ENCODE results near the gene NR4A1. TPM values are rescaled to one million over a fixed set of nuclear protein-coding genes. Genes with fewer than 3 reads are reported as not detected.

NR4A1 gene
- total RNA-seq, 1 experiment from 2014 or later, result 26.9 TPM

GRCh38 chr12:52042706-52043385 lies 8.4 kb upstream of the NR4A1 start:
- DNase-seq (ENCODE audit: low spot score) (no peak), ATAC-seq (no peak)
- TF ChIP-seq FOXP4 (CRISPR knock-in tag; IDR thresholded peaks at IDR 0.05) (no peak), E2F4 (CRISPR knock-in tag; IDR thresholded peaks at IDR 0.05; ENCODE audit: borderline replicate concordance, low read depth) (no peak), ZNF416 (CRISPR knock-in tag; IDR thresholded peaks at IDR 0.05) (no peak), SMAD3 (CRISPR knock-in tag; IDR thresholded peaks at IDR 0.05; ENCODE audit: borderline replicate concordance) (no peak), OVOL2 (CRISPR knock-in tag; IDR thresholded peaks at IDR 0.05; ENCODE audit: borderline replicate concordance) (no peak), IRF2 (CRISPR knock-in tag; IDR thresholded peaks at IDR 0.05; ENCODE audit: borderline replicate concordance, low read depth) (no peak)
- Mint-ChIP-seq H3K27ac (no peak overlapping the region), H3K4me3 (no peak overlapping the region), H3K4me1 (peaks cover 9% of the 10 kb centered on the region), H3K36me3 (no peaks in the 10 kb centered on the region), H3K9me3 (no peaks in the 10 kb centered on the region), H3K27me3 (ENCODE audit: low read depth) (peaks cover 12% of the 10 kb centered on the region)
- POLR2A ChIA-PET, result no interaction called here
- CTCF ChIA-PET, result interaction anchor here (1.2 to 6.6 kb wide), 2 partner anchors 11 to 17 kb away, joined by 3 to 57 read pairs; no protein-coding TSS in a partner anchor

- ATAC-seq (no peak), DNase-seq (ENCODE audit: low spot score) (no peak)
- TF ChIP-seq HMGA2 (CRISPR knock-in tag; IDR thresholded peaks at IDR 0.05), result no peak
- Mint-ChIP-seq H3K36me3 (no peaks in the 10 kb centered on the region), H3K4me1 (peaks cover 4% of the 10 kb centered on the region), H3K27ac (no peak overlapping the region; the same call in 1 of the 2 replicates), H3K27me3 (ENCODE audit: low read depth) (peaks cover 15% of the 10 kb centered on the region), H3K9me3 (no peaks in the 10 kb centered on the region), H3K4me3 (no peak overlapping the region)
- ChIA-PET POLR2A (interaction anchor here (1.4 kb wide), 1 partner anchor 11 kb away, joined by 6 read pairs; no protein-coding TSS in a partner anchor), CTCF (interaction anchor here (0.9 to 6.6 kb wide), 5 partner anchors 12 to 76 kb away, joined by 3 to 57 read pairs (median 4); no protein-coding TSS in a partner anchor)
These were observed 7.6 kb upstream of the NR4A1 start for GRCh38 chr12:52043386-52044212.

- Mint-ChIP-seq H3K27me3 (ENCODE audit: low read depth) (peaks cover 20% of the 10 kb centered on the region), H3K9me3 (no peaks in the 10 kb centered on the region), H3K4me3 (no peak overlapping the region), H3K4me1 (peaks cover 6% of the 10 kb centered on the region), H3K27ac (no peak overlapping the region), H3K36me3 (no peaks in the 10 kb centered on the region)
- ChIA-PET CTCF (interaction anchor here (0.9 to 6.6 kb wide), 5 partner anchors 12 to 76 kb away, joined by 3 to 57 read pairs (median 4); no protein-coding TSS in a partner anchor), POLR2A (interaction anchor here (1.4 kb wide), 1 partner anchor 11 kb away, joined by 6 read pairs; no protein-coding TSS in a partner anchor)
- TF ChIP-seq ZMAT4 (CRISPR knock-in tag; IDR thresholded peaks at IDR 0.05) (no peak), TCF7 (CRISPR knock-in tag; IDR thresholded peaks at IDR 0.05; ENCODE audit: low read depth) (no peak), ETV6 (CRISPR knock-in tag; IDR thresholded peaks at IDR 0.05) (no peak), E2F1 (CRISPR knock-in tag; IDR thresholded peaks at IDR 0.05) (no peak), IRF1 (CRISPR knock-in tag; IDR thresholded peaks at IDR 0.05) (no peak), ZNF396 (CRISPR knock-in tag; IDR thresholded peaks at IDR 0.05; ENCODE audit: borderline replicate concordance) (no peak), FOXK1 (CRISPR knock-in tag; IDR thresholded peaks at IDR 0.05) (no peak), NR3C1 (CRISPR knock-in tag; conservative IDR thresholded peaks at IDR 0.05; ENCODE audit: low read depth) (no peak)
- DNase-seq (ENCODE audit: low spot score), result no peak
- ATAC-seq, result no peak
These were observed 6.8 kb upstream of the NR4A1 start for GRCh38 chr12:52044292-52044983.
